ENCODE measurements around the gene GPR132.

Gene GPR132

GRCh38 chr14:105010106-105010505 lies 55.1 kb downstream of the GPR132 start:
- no peak for TF ChIP-seq CTCF (IDR thresholded peaks at IDR 0.05; ENCODE audit: low read depth, low read length, missing control alignments)
- in situ Hi-C loops (cut with HindIII; ENCODE audit: low sequenced_read_pairs) = no loop called here
- no peak for DNase-seq (ENCODE audit: low read depth)
- no peak overlapping the region for H3K4me3 ChIP-seq (ENCODE audit: low read depth, low read length)

GRCh38 chr14:105007593-105008264 lies 57.5 kb downstream of the GPR132 start:
- in situ Hi-C loops (cut with HindIII; ENCODE audit: low sequenced_read_pairs) = no loop called here
- no peak for TF ChIP-seq CTCF (IDR thresholded peaks at IDR 0.05; ENCODE audit: low read depth, low read length, missing control alignments)
- DNase-seq (ENCODE audit: low read depth) = no peak
- H3K4me3 ChIP-seq (ENCODE audit: low read depth, low read length) = no peak overlapping the region

- DNase-seq (ENCODE audit: low read depth) = no peak
- no peak for TF ChIP-seq CTCF (IDR thresholded peaks at IDR 0.05; ENCODE audit: low read depth, low read length, missing control alignments)
- no peak overlapping the region for H3K4me3 ChIP-seq (ENCODE audit: low read depth, low read length)
- in situ Hi-C loops (cut with HindIII; ENCODE audit: low sequenced_read_pairs) = no loop called here
These were observed 58.2 kb downstream of the GPR132 start for GRCh38 chr14:105006831-105007592.

GRCh38 chr14:105005929-105006830 lies 59.0 kb downstream of the GPR132 start:
- no peak for DNase-seq (ENCODE audit: low read depth)
- TF ChIP-seq CTCF (IDR thresholded peaks at IDR 0.05; ENCODE audit: low read depth, low read length, missing control alignments) = no peak
- in situ Hi-C loops (cut with HindIII; ENCODE audit: low sequenced_read_pairs) = no loop called here
- H3K4me3 ChIP-seq (ENCODE audit: low read depth, low read length) = no peak overlapping the region

GRCh38 chr14:105005329-105005928 lies 59.8 kb downstream of the GPR132 start:
- in situ Hi-C loops (cut with HindIII; ENCODE audit: low sequenced_read_pairs) = no loop called here
- no peak overlapping the region for H3K4me3 ChIP-seq (ENCODE audit: low read depth, low read length)
- no peak for DNase-seq (ENCODE audit: low read depth)
- no peak for TF ChIP-seq CTCF (IDR thresholded peaks at IDR 0.05; ENCODE audit: low read depth, low read length, missing control alignments)
